CD4-positive, alpha-beta T cell (primary cell): ENCODE measurements around the gene PHACTR3. TPM values are rescaled to one million over a fixed set of nuclear protein-coding genes. Genes with fewer than 3 reads are reported as not detected.

Experiments
- ATAC-seq: fragments of 200-7000 bp; cut with Tn5 transposase; one replicate; pipeline ENCODE4 v1.10.0; 2022; ENCODE audit warnings: mild to moderate bottlenecking; ENCODE audit not compliant: poor library complexity
- CTCF ChIA-PET: fragments of 350-600 bp; sonication (Branson Sonifier 250); formaldehyde crosslinking; loops from one replicate; lab custom pipeline; 2021; ENCODE audit warnings: antibody characterized with exemption, inconsistent platforms; lab: Charles Lee
- POLR2A ChIA-PET: fragments of 350-600 bp; sonication (Branson Sonifier 250); formaldehyde crosslinking; loops from one replicate; lab custom pipeline; 2021; ENCODE audit warnings: antibody characterized with exemption, inconsistent platforms; lab: Charles Lee
- DNase-seq, 14 experiments: peaks; one replicate each; pipeline ENCODE4 v3.0.0-alpha.2; 2013 to 2020; ENCODE audit warnings: mixed read lengths in 2 of 14
- H3K27ac ChIP-seq, 2 donors: one replicate each; pipeline versions ENCODE4 v1.5.1 to v1.7.0; 2013; ENCODE audit warnings: low read length in 2 of 2, low read depth in 1 of 2, mild to moderate bottlenecking in 1 of 2
- H3K27me3 ChIP-seq, 2 experiments: 1 replicate in 1 of 2; 2 replicates in 1 of 2; pipeline versions ENCODE4 v1.6.1 to v1.7.0; 2013; ENCODE audit warnings: low read length in 2 of 2, control low read depth in 1 of 2, mild to moderate bottlenecking in 1 of 2, moderate library complexity in 1 of 2; ENCODE audit not compliant: insufficient read depth in 2 of 2, control insufficient read depth in 1 of 2
- H3K36me3 ChIP-seq: one replicate; pipeline ENCODE4 v1.6.1; 2013; ENCODE audit warnings: low read length, control low read depth; ENCODE audit not compliant: insufficient read depth
- H3K4me1 ChIP-seq: one replicate; pipeline ENCODE4 v1.6.1; 2013; ENCODE audit warnings: low read length, control low read depth; ENCODE audit not compliant: insufficient read depth
- H3K4me3 ChIP-seq: one replicate; pipeline ENCODE4 v1.5.1; 2013; ENCODE audit warnings: mild to moderate bottlenecking, low read length, moderate library complexity
- H3K9me3 ChIP-seq, 2 experiments: 1 replicate in 1 of 2; 2 replicates in 1 of 2; pipeline versions ENCODE4 v1.6.1 to v1.7.0; 2013; ENCODE audit warnings: low read length in 2 of 2, mild to moderate bottlenecking in 2 of 2, control low read depth in 1 of 2, moderate library complexity in 1 of 2; ENCODE audit not compliant: control insufficient read depth in 1 of 2, insufficient read depth in 1 of 2
- H3K27ac Mint-ChIP-seq: one replicate; pipeline ENCODE4 v1.8.0; 2020; ENCODE audit warnings: mixed read lengths
- H3K27me3 Mint-ChIP-seq: one replicate; pipeline ENCODE4 v1.8.0; 2021; ENCODE audit warnings: mixed read lengths
- H3K36me3 Mint-ChIP-seq: one replicate; pipeline ENCODE4 v1.8.0; 2021; ENCODE audit warnings: low read depth, mixed read lengths
- H3K4me1 Mint-ChIP-seq: one replicate; pipeline ENCODE4 v1.8.0; 2021; ENCODE audit warnings: low read depth, mixed read lengths
- H3K4me3 Mint-ChIP-seq: one replicate; pipeline ENCODE4 v1.8.0; 2020; ENCODE audit warnings: mild to moderate bottlenecking, mixed read lengths
- H3K9me3 Mint-ChIP-seq: one replicate; pipeline ENCODE4 v1.8.0; 2020; ENCODE audit warnings: mixed read lengths
- CTCF ChIP-seq: fragments of 200-600 bp; IDR thresholded peaks from one replicate; pipeline ENCODE4 v1.8.0; 2022; ENCODE audit warnings: antibody characterized with exemption, mild to moderate bottlenecking
- intact Hi-C, 2 experiments: fragments of 100-400 bp; cut with DNase I in 1 of 2; cut with micrococcal nuclease in 1 of 2; formaldehyde crosslinking; loops; one replicate each; pipeline versions ENCODE4 v1.15.1 to v1.9.0; 2023 to 2025; cut with DNase I, micrococcal nuclease
- total RNA-seq, 174 experiments: library from RNA in 2 of 174; stranded (reverse) in 2 of 174; gene quantifications; one replicate each; pipeline ENCODE4 v1.2.3 and lab custom pipeline; 2021 to 2026

PHACTR3 gene
- total RNA-seq, 2 experiments from 2014 or later: not detected

- Histone ChIP-seq H3K9me3 (peaks cover 0 to 4% of the 10 kb centered on the region in 2 experiments), H3K27me3 (peaks cover 0 to 3% of the 10 kb centered on the region in 2 experiments), H3K27ac (no peak overlapping the region), H3K4me3 (no peak overlapping the region), H3K36me3 (no peaks in the 10 kb centered on the region), H3K4me1 (no peaks in the 10 kb centered on the region)
- Mint-ChIP-seq H3K4me1 (no peaks in the 10 kb centered on the region), H3K27ac (no peak overlapping the region), H3K36me3 (no peaks in the 10 kb centered on the region), H3K4me3 (no peak overlapping the region), H3K9me3 (no peaks in the 10 kb centered on the region), H3K27me3 (peaks cover 24% of the 10 kb centered on the region)
- ChIA-PET CTCF (no interaction called here), POLR2A (no interaction called here)
- peak in 1 of 14 experiments; percentile 1 for DNase-seq
- no peak for ATAC-seq
- intact Hi-C loops: no loop called here
- TF ChIP-seq CTCF: no peak
These were observed 180.0 kb downstream of the PHACTR3 start for GRCh38 chr20:59784365-59784764.

GRCh38 chr20:59784791-59785668 is 180.7 kb downstream of the PHACTR3 start:
- Histone ChIP-seq H3K4me1 (no peaks in the 10 kb centered on the region), H3K36me3 (no peaks in the 10 kb centered on the region), H3K27ac (no peak overlapping the region), H3K9me3 (peaks cover 0 to 4% of the 10 kb centered on the region in 2 experiments), H3K27me3 (peaks cover 0 to 3% of the 10 kb centered on the region in 2 experiments), H3K4me3 (no peak overlapping the region)
- Mint-ChIP-seq H3K4me3 (no peak overlapping the region), H3K4me1 (no peaks in the 10 kb centered on the region), H3K36me3 (no peaks in the 10 kb centered on the region), H3K27me3 (peaks cover 26% of the 10 kb centered on the region), H3K9me3 (no peaks in the 10 kb centered on the region), H3K27ac (no peak overlapping the region)
- ChIA-PET CTCF (no interaction called here), POLR2A (no interaction called here)
- peak in 1 of 14 experiments; percentile 1 for DNase-seq
- TF ChIP-seq CTCF: no peak
- intact Hi-C loops: no loop called here
- ATAC-seq: no peak

- H3K4me1 ChIP-seq: no peaks in the 10 kb centered on the region
- POLR2A ChIA-PET: no interaction called here
- H3K27me3 ChIP-seq: peaks cover 0 to 3% of the 10 kb centered on the region in 2 experiments
- H3K4me1 Mint-ChIP-seq: no peaks in the 10 kb centered on the region
- no peak for TF ChIP-seq CTCF
- CTCF ChIA-PET: no interaction called here
- peaks cover 26% of the 10 kb centered on the region for H3K27me3 Mint-ChIP-seq
- no peak overlapping the region for H3K27ac Mint-ChIP-seq
- ATAC-seq (no peak), DNase-seq (no peak)
- H3K4me3 Mint-ChIP-seq: no peak overlapping the region
- peaks cover 0 to 4% of the 10 kb centered on the region in 2 experiments for H3K9me3 ChIP-seq
- no peaks in the 10 kb centered on the region for H3K36me3 ChIP-seq
- H3K9me3 Mint-ChIP-seq: no peaks in the 10 kb centered on the region
- H3K27ac ChIP-seq: no peak overlapping the region
- intact Hi-C loops: no loop called here
- H3K4me3 ChIP-seq: no peak overlapping the region
- H3K36me3 Mint-ChIP-seq: no peaks in the 10 kb centered on the region
These were observed 181.3 kb downstream of the PHACTR3 start for GRCh38 chr20:59785669-59785959.
